HepG2 (cell line): ENCODE measurements around the gene ETFB. TPM values are rescaled to one million over a fixed set of nuclear protein-coding genes. Genes with fewer than 3 reads are reported as not detected.

Experiments used
- ATAC-seq: fragments of 200-7000 bp; cut with Tn5 transposase; 3 replicates; pipeline ENCODE4 v1.9.1; 2020; ENCODE audit warnings: mild to moderate bottlenecking, moderate library complexity
- BruUV-seq: library from RNA; stranded (reverse); fragments of 400-500 nt; replicated peaks from 2 replicates; lab custom pipeline; 2021; lab: Mats Ljungman, UMichigan
- CTCF ChIA-PET: fragments of 300-600 bp; formaldehyde crosslinking; extraction: SDS; loops from one replicate; lab custom pipeline; 2021; ENCODE audit warnings: low total read pairs, inconsistent platforms, low intra/inter-chr PET ratio; lab: Yijun Ruan, JAX
- POLR2A ChIA-PET: fragments of 350-600 bp; sonication (Branson Sonifier 250); formaldehyde crosslinking; loops from one replicate; lab custom pipeline; 2020; ENCODE audit warnings: antibody characterized with exemption, inconsistent platforms; lab: Yijun Ruan, JAX
- DNase-seq: peaks from one replicate; pipeline ENCODE4 v3.0.0-alpha.2; 2015; ENCODE audit warnings: low spot score
- FAIRE-seq: peaks from 3 replicates; lab custom pipeline; 2011; peaks lifted over from hg19 to GRCh38; lab: Jason Lieb, UNC
- H2AFZ ChIP-seq: one replicate; pipeline ENCODE4 v1.6.1; 2011; ENCODE audit warnings: low read length, inconsistent platforms
- H3K27ac ChIP-seq: fragments of 300-600 bp; 3 replicates; pipeline ENCODE4 v1.8.0; 2011; ENCODE audit warnings: mixed run types, mild to moderate bottlenecking, mixed read lengths, low read length, inconsistent platforms; ENCODE audit not compliant: insufficient read depth; ENCODE audit errors: extremely low read length
- H3K27me3 ChIP-seq, 2 experiments: fragments of 200-600 bp in 1 of 2; 2 replicates in 1 of 2; 3 replicates in 1 of 2; pipeline versions ENCODE4 v1.6.0 to v1.8.0; 2011; ENCODE audit warnings: low read length in 2 of 2, mild to moderate bottlenecking in 2 of 2, moderate library complexity in 2 of 2, inconsistent platforms in 1 of 2; ENCODE audit not compliant: insufficient read depth in 2 of 2, control insufficient read depth in 1 of 2
- H3K36me3 ChIP-seq, 2 experiments: fragments of 200-600 bp in 1 of 2; replicated peaks in 1 of 2; 2 replicates in 1 of 2; 3 replicates in 1 of 2; pipeline versions ENCODE4 v1.5.1 to v1.8.0; 2011; ENCODE audit warnings: low read length in 2 of 2, inconsistent platforms in 1 of 2; ENCODE audit not compliant: insufficient read depth in 2 of 2, control insufficient read depth in 1 of 2
- H3K4me1 ChIP-seq: 2 replicates; pipeline ENCODE4 v1.5.1; 2012; ENCODE audit warnings: low read length, inconsistent platforms; ENCODE audit not compliant: insufficient read depth
- H3K4me2 ChIP-seq: 2 replicates; pipeline ENCODE4 v1.6.0; 2011; ENCODE audit warnings: low read depth, low read length, inconsistent platforms
- H3K4me3 ChIP-seq, 3 experiments: fragments of 200-600 bp in 1 of 3; sonication (generic), shearing (Covaris generic) in 1 of 3; replicated peaks in 1 of 3; 2 replicates each; pipeline ENCODE4 v1.5.1; 2011 to 2016; ENCODE audit warnings: low read length in 3 of 3, inconsistent platforms in 2 of 3, low read depth in 2 of 3, mild to moderate bottlenecking in 2 of 3, control low read depth in 1 of 3, mixed read lengths in 1 of 3; ENCODE audit not compliant: insufficient read depth in 1 of 3
- H3K79me2 ChIP-seq: one replicate; pipeline ENCODE4 v1.6.1; 2011; ENCODE audit warnings: low read length, inconsistent platforms; ENCODE audit not compliant: insufficient read depth
- H3K9ac ChIP-seq: 2 replicates; pipeline ENCODE4 v1.6.0; 2011; ENCODE audit warnings: mild to moderate bottlenecking, low read depth, low read length, inconsistent platforms; ENCODE audit not compliant: insufficient read depth
- H3K9me3 ChIP-seq: 2 replicates; pipeline ENCODE4 v1.5.1; 2012; ENCODE audit warnings: mild to moderate bottlenecking, low read length
- H4K20me1 ChIP-seq: 2 replicates; pipeline ENCODE4 v1.6.0; 2011; ENCODE audit warnings: inconsistent platforms, mild to moderate bottlenecking, low read length, moderate library complexity; ENCODE audit not compliant: insufficient read depth
- AGO2 ChIP-seq: fragments of 200-400 bp; formaldehyde crosslinking; optimal IDR thresholded peaks from 2 replicates; pipeline ENCODE3; 2017; ENCODE audit warnings: mild to moderate bottlenecking, low read depth, low read length, moderate library complexity
- DNMT3B ChIP-seq: conservative IDR thresholded peaks from 2 replicates; pipeline ENCODE4 v1.6.1; 2016; ENCODE audit warnings: missing biosample characterization, control low read depth
- HOXA5 ChIP-seq: sonication (generic); formaldehyde crosslinking; IDR thresholded peaks from 2 replicates; pipeline ENCODE4 v1.4.0; 2020; ENCODE audit warnings: missing genetic modification reagents
- POLR2A ChIP-seq, 2 experiments: IDR thresholded peaks; 2 replicates each; pipeline ENCODE4 v1.6.1; 2011; ENCODE audit warnings: low read depth in 2 of 2, low read length in 2 of 2, mild to moderate bottlenecking in 1 of 2, moderate library complexity in 1 of 2; ENCODE audit not compliant: insufficient read depth in 1 of 2
- RBAK ChIP-seq: sonication (generic); formaldehyde crosslinking; IDR thresholded peaks from 2 replicates; pipeline ENCODE4 v1.5.1; 2020; ENCODE audit warnings: mild to moderate bottlenecking, missing genetic modification reagents
- TBX3 ChIP-seq: fragments of 450-650 bp; IDR thresholded peaks from 2 replicates; pipeline ENCODE4 v1.6.1; 2017; ENCODE audit warnings: antibody characterized with exemption, mild to moderate bottlenecking, inconsistent platforms, borderline replicate concordance
- ZBTB40 ChIP-seq, 2 experiments: fragments of 450-650 bp in 1 of 2; sonication (generic) in 1 of 2; formaldehyde crosslinking in 1 of 2; IDR thresholded peaks; 2 replicates each; pipeline versions ENCODE4 v1.6.1 to v1.8.0; 2016 to 2022; ENCODE audit warnings: antibody characterized with exemption in 1 of 2, mild to moderate bottlenecking in 1 of 2, missing genetic modification reagents in 1 of 2
- ZNF547 ChIP-seq: sonication (generic); formaldehyde crosslinking; IDR thresholded peaks from 2 replicates; pipeline ENCODE4 v1.5.1; 2020; ENCODE audit warnings: mild to moderate bottlenecking, missing genetic modification reagents
- WGBS: methylation state at CpG from one replicate; pipeline ENCODE4 v1.1.6; 2017; ENCODE audit warnings: low lambda C conversion rate; 5-methylcytosine and 5-hydroxymethylcytosine counted together
- in situ Hi-C: cut with HindIII; loops from 2 replicates; pipeline ENCODE4 v1.10.0; 2017; ENCODE audit warnings: low pct_unique_long_range_greater_than_20kb; ENCODE audit not compliant: extremely low pct_ligation_motif_present
- intact Hi-C: fragments of 100-400 bp; cut with micrococcal nuclease; formaldehyde crosslinking; loops from one replicate; pipeline ENCODE4 v1.10.0; 2022; ENCODE audit not compliant: unreplicated experiment
- polyA plus RNA-seq, 8 experiments: library from polyadenylated mRNA; depleted of rRNA in 3 of 8; stranded (reverse) in 7 of 8; unstranded in 1 of 8; fragments of >200 nt; fragmentation: Illumina TruSeq in 4 of 8; extraction: Trizol in 4 of 8; gene quantifications; 2 replicates each; pipeline versions ENCODE4 v1.2.1 to v1.2.3, GENCODE V29; 2011 to 2016; ENCODE audit warnings: low read depth in 4 of 8, missing spikeins in 1 of 8, mixed read lengths in 1 of 8; ENCODE audit not compliant: insufficient read depth in 1 of 8
- total RNA-seq, 5 experiments: library from RNA; depleted of rRNA; stranded (reverse); fragments of >200 nt; fragmentation: Illumina TruSeq; extraction: Trizol; gene quantifications; 2 replicates each; pipeline ENCODE4 v1.2.3, GENCODE V29; 2016; ENCODE audit warnings: low read depth in 1 of 5

Gene ETFB
- total and polyA plus RNA-seq, 2 of the 13 experiments (the other 11 are each of a cell fraction or from before 2014, with no cell fraction given), result 678 to 1,314 TPM

- Histone ChIP-seq H3K4me1 (peaks cover 37% of the 10 kb centered on the region), H3K79me2 (peaks cover 5% of the 10 kb centered on the region)
- POLR2A ChIA-PET, result interaction anchor here (1.0 to 5.3 kb wide), 7 partner anchors 10 to 31 kb away, joined by 3 to 27 read pairs (median 8); partner anchors contain the start of genes LIM2 and VSIG10L
- intact Hi-C loops, result no loop called here
- peak; percentile 93 for TF ChIP-seq RBAK
- no peak for TF ChIP-seq DNMT3B (CRISPR knock-in tag)
- peak in 1 of 2 experiments; percentile 20; a peak in 1 of 4 replicates for TF ChIP-seq POLR2A (IDR thresholded peaks at IDR 0.05; ENCODE audit: insufficient read depth in 1 of 2, low read depth in 2 of 2, low read length in 2 of 2)
- TF ChIP-seq TBX3, result no peak
- peak; percentile 49 for TF ChIP-seq AGO2
- no peak for TF ChIP-seq ZBTB40 (IDR thresholded peaks at IDR 0.05)
- no peak for TF ChIP-seq ZBTB40 (CRISPR knock-in tag; IDR thresholded peaks at IDR 0.05)
- no peak for TF ChIP-seq ZNF547 (CRISPR knock-in tag)
- no peak for TF ChIP-seq HOXA5 (CRISPR knock-in tag)
- TF ChIP-seq, all 625 proteins: peak for 3
- Histone ChIP-seq H3K4me2 (no peak overlapping the region; the same call in 1 of the 2 replicates), H3K27ac (no peak overlapping the region), H2AFZ (no peak overlapping the region), H3K4me3 (no peak overlapping the region), H3K9me3 (no peaks in the 10 kb centered on the region), H3K36me3 (no peaks in the 10 kb centered on the region), H3K27me3 (peaks cover 0 to 14% of the 10 kb centered on the region in 2 experiments; a peak in 1 of 5 replicates), H4K20me1 (no peaks in the 10 kb centered on the region), H3K9ac (no peak overlapping the region)
- no peak for DNase-seq
- FAIRE-seq, result no peak
- 19% methylated on average over 2 of the region's 18 CpGs for WGBS
- CTCF ChIA-PET, result no interaction called here
- in situ Hi-C loops, result no loop called here
- BruUV-seq, result no TSS peak
- no peak for ATAC-seq
Observed at GRCh38 chr19:51372021-51372648, 5.9 kb upstream of the ETFB start.
